ENCODE data around the gene MSTN.

DNA sequence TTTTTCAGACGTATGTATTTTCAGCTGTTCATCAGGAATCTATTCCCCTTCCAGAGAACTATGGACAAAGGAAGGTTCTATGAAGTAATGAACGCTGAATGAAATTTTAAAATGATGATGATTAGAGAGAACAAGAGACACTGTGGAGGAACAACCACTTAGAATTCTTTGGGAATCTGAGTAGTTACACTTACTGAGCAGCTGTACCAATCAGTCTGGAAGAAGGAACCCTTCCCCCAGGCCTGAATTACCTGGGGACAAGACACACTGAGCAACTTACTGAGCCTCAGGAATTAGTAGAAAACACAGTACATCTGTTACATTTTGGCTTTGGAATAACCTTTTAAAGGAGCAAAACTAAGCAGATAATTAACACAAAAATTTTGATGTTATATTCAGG lies 1.9 kb downstream of the MSTN start:
- TF ChIP-seq, protein P1, sequence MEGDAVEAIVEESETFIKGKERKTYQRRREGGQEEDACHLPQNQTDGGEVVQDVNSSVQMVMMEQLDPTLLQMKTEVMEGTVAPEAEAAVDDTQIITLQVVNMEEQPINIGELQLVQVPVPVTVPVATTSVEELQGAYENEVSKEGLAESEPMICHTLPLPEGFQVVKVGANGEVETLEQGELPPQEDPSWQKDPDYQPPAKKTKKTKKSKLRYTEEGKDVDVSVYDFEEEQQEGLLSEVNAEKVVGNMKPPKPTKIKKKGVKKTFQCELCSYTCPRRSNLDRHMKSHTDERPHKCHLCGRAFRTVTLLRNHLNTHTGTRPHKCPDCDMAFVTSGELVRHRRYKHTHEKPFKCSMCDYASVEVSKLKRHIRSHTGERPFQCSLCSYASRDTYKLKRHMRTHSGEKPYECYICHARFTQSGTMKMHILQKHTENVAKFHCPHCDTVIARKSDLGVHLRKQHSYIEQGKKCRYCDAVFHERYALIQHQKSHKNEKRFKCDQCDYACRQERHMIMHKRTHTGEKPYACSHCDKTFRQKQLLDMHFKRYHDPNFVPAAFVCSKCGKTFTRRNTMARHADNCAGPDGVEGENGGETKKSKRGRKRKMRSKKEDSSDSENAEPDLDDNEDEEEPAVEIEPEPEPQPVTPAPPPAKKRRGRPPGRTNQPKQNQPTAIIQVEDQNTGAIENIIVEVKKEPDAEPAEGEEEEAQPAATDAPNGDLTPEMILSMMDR (IDR thresholded peaks at IDR 0.05) = no peak
- TF ChIP-seq POLR2A (IDR thresholded peaks at IDR 0.05) (no peak), POLR2AphosphoS5 (IDR thresholded peaks at IDR 0.05) (no peak)

All from prostate gland (tissue), 2 donors.